ENCODE measurements around the gene FAM76B. TPM values are rescaled to one million over a fixed set of nuclear protein-coding genes. Genes with fewer than 3 reads are reported as not detected.

Gene FAM76B
- total RNA-seq, 1 donor from 2014 or later = 19.5 TPM

DNA sequence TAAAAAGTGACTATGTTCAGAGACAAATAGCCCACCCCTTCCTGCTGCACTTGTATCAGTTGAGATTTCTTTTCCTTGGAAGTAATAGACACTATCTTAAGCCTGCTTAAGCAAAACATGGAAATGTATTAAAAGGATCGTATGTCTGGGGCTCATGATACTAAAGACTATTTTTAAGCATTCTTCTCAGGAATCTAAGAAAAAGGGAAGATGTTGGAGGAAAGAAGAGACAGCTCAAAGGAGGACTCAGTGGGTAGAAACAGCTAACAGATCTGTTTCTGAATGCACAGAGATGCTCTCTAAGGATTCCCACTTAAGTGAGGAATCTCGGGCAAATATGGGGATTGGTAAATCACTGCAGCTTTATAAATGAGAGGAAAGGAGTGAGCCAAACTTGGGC lies 62.5 kb downstream of the FAM76B start:
- DNase-seq (ENCODE audit: low spot score) = no peak
- H3K9me3 Mint-ChIP-seq (ENCODE audit: low read depth) = no peaks in the 10 kb centered on the region
- H3K27ac Mint-ChIP-seq (ENCODE audit: unreplicated experiment) = no peak overlapping the region
- no peaks in the 10 kb centered on the region for H3K27me3 Mint-ChIP-seq (ENCODE audit: low read depth)
- TF ChIP-seq, protein P1, sequence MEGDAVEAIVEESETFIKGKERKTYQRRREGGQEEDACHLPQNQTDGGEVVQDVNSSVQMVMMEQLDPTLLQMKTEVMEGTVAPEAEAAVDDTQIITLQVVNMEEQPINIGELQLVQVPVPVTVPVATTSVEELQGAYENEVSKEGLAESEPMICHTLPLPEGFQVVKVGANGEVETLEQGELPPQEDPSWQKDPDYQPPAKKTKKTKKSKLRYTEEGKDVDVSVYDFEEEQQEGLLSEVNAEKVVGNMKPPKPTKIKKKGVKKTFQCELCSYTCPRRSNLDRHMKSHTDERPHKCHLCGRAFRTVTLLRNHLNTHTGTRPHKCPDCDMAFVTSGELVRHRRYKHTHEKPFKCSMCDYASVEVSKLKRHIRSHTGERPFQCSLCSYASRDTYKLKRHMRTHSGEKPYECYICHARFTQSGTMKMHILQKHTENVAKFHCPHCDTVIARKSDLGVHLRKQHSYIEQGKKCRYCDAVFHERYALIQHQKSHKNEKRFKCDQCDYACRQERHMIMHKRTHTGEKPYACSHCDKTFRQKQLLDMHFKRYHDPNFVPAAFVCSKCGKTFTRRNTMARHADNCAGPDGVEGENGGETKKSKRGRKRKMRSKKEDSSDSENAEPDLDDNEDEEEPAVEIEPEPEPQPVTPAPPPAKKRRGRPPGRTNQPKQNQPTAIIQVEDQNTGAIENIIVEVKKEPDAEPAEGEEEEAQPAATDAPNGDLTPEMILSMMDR (IDR thresholded peaks at IDR 0.05) = no peak
- no peaks in the 10 kb centered on the region for H3K36me3 Mint-ChIP-seq (ENCODE audit: low read depth)
- no peak overlapping the region for H3K4me3 Mint-ChIP-seq (ENCODE audit: unreplicated experiment)
- H3K4me1 Mint-ChIP-seq (ENCODE audit: low read depth) = peaks cover 4% of the 10 kb centered on the region

DNA sequence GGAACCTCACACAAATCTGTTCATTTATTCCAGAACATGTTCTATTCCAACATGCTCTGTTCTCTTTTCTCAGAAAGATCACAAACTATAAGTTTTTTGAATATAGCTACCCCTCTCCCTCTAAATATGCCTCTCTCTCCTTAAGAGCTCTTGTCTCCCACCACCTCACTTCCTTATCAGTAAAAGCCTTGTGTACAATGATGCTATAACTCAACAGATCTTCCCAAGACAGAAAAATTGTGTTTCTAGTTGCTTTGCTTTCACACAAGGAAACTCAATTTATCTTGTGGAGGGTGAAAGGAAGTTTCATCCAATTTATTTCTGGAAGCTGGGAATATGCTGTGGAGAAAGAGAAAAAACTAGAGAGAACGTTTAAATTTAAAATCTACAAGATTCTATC lies 64.4 kb downstream of the FAM76B start:
- no peaks in the 10 kb centered on the region for H3K9me3 Mint-ChIP-seq (ENCODE audit: low read depth)
- no peak for DNase-seq (ENCODE audit: low spot score)
- no peaks in the 10 kb centered on the region for H3K27me3 Mint-ChIP-seq (ENCODE audit: low read depth)
- peaks cover 4% of the 10 kb centered on the region for H3K4me1 Mint-ChIP-seq (ENCODE audit: low read depth)
- H3K36me3 Mint-ChIP-seq (ENCODE audit: low read depth) = no peaks in the 10 kb centered on the region
- TF ChIP-seq, protein P1 (IDR thresholded peaks at IDR 0.05) = no peak
- H3K27ac Mint-ChIP-seq (ENCODE audit: unreplicated experiment) = no peak overlapping the region
- no peak overlapping the region for H3K4me3 Mint-ChIP-seq (ENCODE audit: unreplicated experiment)

DNA sequence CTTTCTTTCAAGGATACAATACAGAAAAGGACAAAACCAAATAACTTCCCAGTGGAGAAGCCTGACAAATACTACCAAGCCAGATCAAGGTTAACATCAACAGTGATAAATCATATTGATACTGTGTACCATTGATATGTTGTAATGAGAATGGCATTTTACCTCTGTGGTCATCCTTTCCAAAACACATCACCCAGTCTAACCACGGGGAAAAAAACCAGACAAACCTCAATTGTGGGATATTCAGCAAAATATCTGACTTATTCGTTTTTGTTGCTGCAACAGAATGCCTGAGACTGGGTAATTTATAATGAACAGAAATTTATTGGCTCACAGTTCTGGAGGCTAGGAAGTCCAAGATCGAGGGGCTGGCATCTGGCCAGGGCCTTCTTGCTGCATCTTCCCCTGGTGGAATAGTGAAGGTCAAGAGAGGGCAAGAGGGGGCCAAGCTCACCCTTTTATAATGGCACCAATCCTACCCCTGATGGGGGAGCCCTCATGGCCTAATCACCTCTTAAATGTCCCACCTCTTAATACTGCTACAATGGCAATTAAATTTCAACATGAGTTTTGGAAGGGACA lies 66.1 kb downstream of the FAM76B start:
- TF ChIP-seq, protein P1 (IDR thresholded peaks at IDR 0.05) = no peak
- DNase-seq (ENCODE audit: low spot score) = no peak
- Mint-ChIP-seq H3K36me3 (ENCODE audit: low read depth) (no peaks in the 10 kb centered on the region), H3K27me3 (ENCODE audit: low read depth) (no peaks in the 10 kb centered on the region), H3K4me3 (ENCODE audit: unreplicated experiment) (no peak overlapping the region), H3K9me3 (ENCODE audit: low read depth) (no peaks in the 10 kb centered on the region), H3K27ac (ENCODE audit: unreplicated experiment) (no peak overlapping the region), H3K4me1 (ENCODE audit: low read depth) (peaks cover 11% of the 10 kb centered on the region)

DNA sequence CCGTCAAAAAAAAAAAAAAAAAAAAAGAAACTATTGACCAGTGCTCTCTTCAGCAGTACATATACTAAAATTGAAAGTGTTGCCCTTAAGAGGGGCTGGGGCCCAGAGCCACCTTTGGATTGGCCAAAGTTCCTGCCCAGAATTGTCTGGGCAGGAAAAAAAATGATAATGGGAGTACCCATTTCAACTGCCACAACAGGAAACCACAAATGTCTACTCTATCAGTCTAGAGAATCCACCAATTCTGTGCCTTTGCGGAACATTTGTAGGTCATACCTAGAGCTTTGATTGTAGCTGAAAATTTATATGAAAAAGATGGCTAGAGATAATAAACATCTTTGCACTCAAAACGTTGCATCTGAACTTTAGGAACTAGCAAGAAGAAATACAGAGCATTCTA lies 69.4 kb downstream of the FAM76B start:
- no peak overlapping the region for H3K27ac Mint-ChIP-seq (ENCODE audit: unreplicated experiment)
- TF ChIP-seq, protein P1 (IDR thresholded peaks at IDR 0.05) = no peak
- no peaks in the 10 kb centered on the region for H3K27me3 Mint-ChIP-seq (ENCODE audit: low read depth)
- no peaks in the 10 kb centered on the region for H3K36me3 Mint-ChIP-seq (ENCODE audit: low read depth)
- H3K4me1 Mint-ChIP-seq (ENCODE audit: low read depth) = peaks cover 35% of the 10 kb centered on the region
- no peak for DNase-seq (ENCODE audit: low spot score)
- H3K4me3 Mint-ChIP-seq (ENCODE audit: unreplicated experiment) = no peak overlapping the region
- no peaks in the 10 kb centered on the region for H3K9me3 Mint-ChIP-seq (ENCODE audit: low read depth)

Other genes with a start within 250 kb of the FAM76B start
- 27.8 to 30.1 TPM (median 28.8 TPM) in 3 replicates for gene CEP57, start 716 bp upstream of the FAM76B start, total RNA-seq
- gene MTMR2, start 134.3 kb upstream of the FAM76B start, total RNA-seq = 51.7 to 59.5 TPM (median 52.1 TPM) in 3 replicates

All from chondrocyte (in vitro differentiated cells).